Hepatocyte (in vitro differentiated cells): ENCODE measurements around the gene SOX6. TPM values are rescaled to one million over a fixed set of nuclear protein-coding genes. Genes with fewer than 3 reads are reported as not detected.

Experiments
- DNase-seq: peaks from one replicate; pipeline ENCODE4 v3.0.0-alpha.2; 2016; ENCODE audit warnings: low spot score
- H2AFZ ChIP-seq: fragments of 200-600 bp; sonication (generic); 2 replicates; pipeline ENCODE4 v1.6.0; 2016; ENCODE audit warnings: antibody characterized with exemption, mild to moderate bottlenecking
- H3K27ac ChIP-seq: fragments of 200-600 bp; sonication (generic); 2 replicates; pipeline ENCODE4 v1.5.1; 2016; ENCODE audit warnings: mild to moderate bottlenecking
- H3K27me3 ChIP-seq: fragments of 200-600 bp; sonication (generic); 2 replicates; pipeline ENCODE4 v1.6.1; 2016
- H3K36me3 ChIP-seq: fragments of 200-600 bp; sonication (generic); replicated peaks from 2 replicates; pipeline ENCODE4 v1.5.1; 2016; ENCODE audit warnings: low read depth; ENCODE audit not compliant: insufficient read depth
- H3K4me1 ChIP-seq: fragments of 200-600 bp; sonication (generic); 2 replicates; pipeline ENCODE4 v1.5.1; 2016; ENCODE audit warnings: mild to moderate bottlenecking, moderate library complexity; ENCODE audit not compliant: insufficient read depth
- H3K4me2 ChIP-seq: fragments of 200-600 bp; sonication (generic); 2 replicates; pipeline ENCODE4 v1.6.0; 2016
- H3K4me3 ChIP-seq: fragments of 200-600 bp; sonication (generic); 2 replicates; pipeline ENCODE4 v1.5.1; 2016; ENCODE audit warnings: mild to moderate bottlenecking
- H3K79me2 ChIP-seq: fragments of 200-600 bp; sonication (generic); 2 replicates; pipeline ENCODE4 v1.6.0; 2017; ENCODE audit warnings: mild to moderate bottlenecking
- H3K9me2 ChIP-seq: fragments of 200-600 bp; sonication (generic); replicated peaks from 2 replicates; pipeline ENCODE4 v1.6.0; 2017; ENCODE audit warnings: mild to moderate bottlenecking; ENCODE audit not compliant: insufficient read depth
- H3K9me3 ChIP-seq: fragments of 200-600 bp; sonication (generic); 2 replicates; pipeline ENCODE4 v1.5.1; 2016; ENCODE audit warnings: low read depth, mild to moderate bottlenecking
- H4K20me1 ChIP-seq: fragments of 200-600 bp; sonication (generic); 2 replicates; pipeline ENCODE4 v1.6.0; 2016; ENCODE audit warnings: mild to moderate bottlenecking; ENCODE audit not compliant: insufficient read depth, poor library complexity, severe bottlenecking
- EZH2 ChIP-seq: fragments of 200-600 bp; sonication (generic); IDR thresholded peaks from 2 replicates; pipeline ENCODE4 v1.6.1; 2016; ENCODE audit warnings: antibody characterized with exemption, mild to moderate bottlenecking, borderline replicate concordance
- EZH2phosphoT487 ChIP-seq: fragments of 200-600 bp; sonication (generic); IDR thresholded peaks from one replicate; pipeline ENCODE4 v1.6.1; 2018; ENCODE audit warnings: antibody characterized with exemption, mild to moderate bottlenecking, low read depth, moderate library complexity; ENCODE audit not compliant: unreplicated experiment, severe bottlenecking
- WGBS: methylation state at CpG from one replicate; pipeline ENCODE4 v1.1.6; 2016; ENCODE audit warnings: low lambda C conversion rate; ENCODE audit errors: missing lambda C conversion rate; 5-methylcytosine and 5-hydroxymethylcytosine counted together
- polyA plus RNA-seq: library from polyadenylated mRNA; unstranded; fragments of >200 nt; fragmentation: Nextera tagmentation; extraction: Ambion mirVana; gene quantifications from 2 replicates; pipeline ENCODE4 v1.2.1, GENCODE V29; 2016
- total RNA-seq: library from RNA; depleted of rRNA; stranded (reverse); fragments of >200 nt; gene quantifications from 2 replicates; pipeline ENCODE4 v1.2.3, GENCODE V29; 2014
- TF ChIP-seq, protein P1 (sequence below): fragments of 200-600 bp; sonication (generic); IDR thresholded peaks from 2 replicates; pipeline ENCODE4 v1.5.1; 2016; ENCODE audit warnings: antibody characterized with exemption, mild to moderate bottlenecking; ENCODE audit not compliant: poor library complexity

Gene SOX6
- total and polyA plus RNA-seq, 2 experiments from 2014 or later: 23.2 to 75.7 TPM

DNA sequence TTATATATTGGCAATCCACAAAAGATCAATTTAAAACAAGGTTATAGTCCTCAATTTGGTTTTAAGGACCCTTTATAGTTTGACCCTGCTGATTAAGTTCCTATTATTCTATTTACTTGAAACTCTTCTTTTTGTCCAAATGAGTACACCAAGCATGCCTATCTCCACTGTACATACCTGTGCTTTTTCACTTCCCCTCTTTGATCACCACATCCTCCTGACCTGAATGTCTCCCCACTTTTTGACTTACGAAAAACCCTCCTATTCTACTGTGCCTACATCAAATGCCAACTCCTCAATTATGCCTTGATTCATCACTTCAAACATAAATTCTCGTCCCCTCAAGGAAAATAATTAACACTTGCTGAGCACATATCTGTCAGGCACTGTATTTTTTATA lies 113.5 kb downstream of the SOX6 start:
- Histone ChIP-seq H3K4me2 (no peak overlapping the region), H2AFZ (no peak overlapping the region), H3K36me3 (no peaks in the 10 kb centered on the region), H3K27me3 (no peaks in the 10 kb centered on the region), H3K4me3 (no peak overlapping the region), H3K79me2 (peaks cover 4% of the 10 kb centered on the region), H3K27ac (no peak overlapping the region), H3K9me2 (no peaks in the 10 kb centered on the region), H4K20me1 (no peaks in the 10 kb centered on the region), H3K4me1 (no peaks in the 10 kb centered on the region), H3K9me3 (no peaks in the 10 kb centered on the region)
- WGBS: 95% methylated on average over 2 of the region's 2 CpGs
- no peak for DNase-seq
- TF ChIP-seq EZH2 (no peak), EZH2phosphoT487 (no peak)
- TF ChIP-seq, protein P1, sequence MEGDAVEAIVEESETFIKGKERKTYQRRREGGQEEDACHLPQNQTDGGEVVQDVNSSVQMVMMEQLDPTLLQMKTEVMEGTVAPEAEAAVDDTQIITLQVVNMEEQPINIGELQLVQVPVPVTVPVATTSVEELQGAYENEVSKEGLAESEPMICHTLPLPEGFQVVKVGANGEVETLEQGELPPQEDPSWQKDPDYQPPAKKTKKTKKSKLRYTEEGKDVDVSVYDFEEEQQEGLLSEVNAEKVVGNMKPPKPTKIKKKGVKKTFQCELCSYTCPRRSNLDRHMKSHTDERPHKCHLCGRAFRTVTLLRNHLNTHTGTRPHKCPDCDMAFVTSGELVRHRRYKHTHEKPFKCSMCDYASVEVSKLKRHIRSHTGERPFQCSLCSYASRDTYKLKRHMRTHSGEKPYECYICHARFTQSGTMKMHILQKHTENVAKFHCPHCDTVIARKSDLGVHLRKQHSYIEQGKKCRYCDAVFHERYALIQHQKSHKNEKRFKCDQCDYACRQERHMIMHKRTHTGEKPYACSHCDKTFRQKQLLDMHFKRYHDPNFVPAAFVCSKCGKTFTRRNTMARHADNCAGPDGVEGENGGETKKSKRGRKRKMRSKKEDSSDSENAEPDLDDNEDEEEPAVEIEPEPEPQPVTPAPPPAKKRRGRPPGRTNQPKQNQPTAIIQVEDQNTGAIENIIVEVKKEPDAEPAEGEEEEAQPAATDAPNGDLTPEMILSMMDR: no peak

DNA sequence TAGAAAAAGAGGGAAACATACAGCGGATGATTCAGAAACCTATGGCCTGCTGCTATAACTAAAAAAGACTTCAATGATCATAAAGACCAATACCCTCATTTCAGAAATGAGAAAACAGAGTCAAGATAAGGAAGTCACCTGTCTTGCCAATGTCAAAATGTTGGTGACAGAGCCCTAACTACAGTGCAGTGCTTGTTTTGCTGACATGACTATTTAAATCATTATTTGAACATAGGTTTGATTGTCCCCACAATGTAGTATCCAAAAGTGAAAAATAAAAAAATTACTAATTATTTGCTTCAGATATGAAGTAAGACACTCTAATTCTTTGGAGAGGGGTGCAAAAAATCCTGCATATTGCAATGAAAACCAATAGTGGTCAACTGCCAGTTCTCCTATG lies 115.7 kb downstream of the SOX6 start:
- no peak overlapping the region for H3K4me3 ChIP-seq
- H3K9me3 ChIP-seq: no peaks in the 10 kb centered on the region
- TF ChIP-seq EZH2 (no peak), EZH2phosphoT487 (no peak)
- TF ChIP-seq, protein P1: no peak
- H3K27ac ChIP-seq: no peak overlapping the region
- no peak overlapping the region for H3K4me2 ChIP-seq
- H3K4me1 ChIP-seq: no peaks in the 10 kb centered on the region
- no peak for DNase-seq
- no peaks in the 10 kb centered on the region for H3K36me3 ChIP-seq
- H3K27me3 ChIP-seq: no peaks in the 10 kb centered on the region
- H2AFZ ChIP-seq: no peak overlapping the region
- no peaks in the 10 kb centered on the region for H4K20me1 ChIP-seq
- H3K9me2 ChIP-seq: no peaks in the 10 kb centered on the region
- WGBS: 93% methylated on average over 1 of the region's 1 CpG
- peaks cover 4% of the 10 kb centered on the region for H3K79me2 ChIP-seq

DNA sequence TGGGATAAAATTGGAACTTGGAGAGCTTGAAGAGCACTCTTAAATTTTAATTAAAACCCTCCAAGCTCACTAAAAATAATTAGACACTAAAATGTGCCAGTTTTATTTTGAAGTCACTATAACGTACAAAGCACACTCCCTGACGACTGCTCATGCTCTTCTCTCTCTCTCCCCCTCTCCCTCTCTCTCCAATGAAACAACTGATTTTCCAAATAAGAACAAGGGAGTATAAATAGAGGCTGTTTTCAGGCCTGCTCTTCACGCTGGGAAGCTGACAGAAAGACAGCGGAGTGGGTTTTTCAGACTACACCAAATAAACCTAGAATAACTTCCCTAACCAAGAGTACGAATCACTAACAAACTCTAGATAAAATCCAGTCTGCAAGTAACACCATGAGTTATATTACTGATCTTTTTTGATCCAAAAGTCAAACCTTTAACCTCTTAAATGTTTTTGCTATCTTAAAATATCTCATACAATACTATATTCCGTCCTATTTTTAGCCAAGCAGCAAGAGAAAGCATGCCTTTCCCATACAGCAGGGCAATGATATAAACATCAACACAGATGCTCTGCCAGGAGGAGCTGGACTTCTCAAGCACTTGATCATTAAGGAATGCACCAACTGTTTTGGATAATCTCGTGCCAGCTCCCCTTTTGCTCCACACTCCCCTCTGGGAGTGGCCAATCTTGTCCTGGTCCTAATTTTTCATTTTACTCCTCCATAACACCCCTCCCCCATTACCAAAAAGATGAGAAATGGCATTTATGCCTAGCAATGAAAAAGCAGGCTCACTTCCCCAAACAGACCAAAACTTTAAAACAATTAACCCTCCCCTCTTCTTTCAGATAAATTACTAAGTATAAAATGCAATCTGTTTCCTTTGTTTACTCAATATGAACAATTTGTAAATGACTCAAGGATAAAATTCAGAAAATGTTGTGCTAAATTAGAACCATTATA lies 116.9 kb downstream of the SOX6 start:
- no peak for TF ChIP-seq EZH2
- TF ChIP-seq, protein P1: no peak
- DNase-seq: no peak
- Histone ChIP-seq H3K4me1 (no peaks in the 10 kb centered on the region), H3K9me2 (no peaks in the 10 kb centered on the region), H4K20me1 (no peaks in the 10 kb centered on the region), H3K27ac (peak overlapping the region; percentile 6), H3K4me3 (no peak overlapping the region), H3K36me3 (no peaks in the 10 kb centered on the region), H3K4me2 (peak overlapping the region; percentile 21), H2AFZ (no peak overlapping the region), H3K27me3 (no peaks in the 10 kb centered on the region), H3K9me3 (no peaks in the 10 kb centered on the region), H3K79me2 (peaks cover 4% of the 10 kb centered on the region)
- 67% methylated on average over 7 of the region's 7 CpGs for WGBS
